Keratinocyte (primary cell): ENCODE results near the gene KCNJ14. TPM values are rescaled to one million over a fixed set of nuclear protein-coding genes. Genes with fewer than 3 reads are reported as not detected.

Experiments used
- DNase-seq: peaks from one replicate; pipeline ENCODE4 v3.0.0-alpha.2; 2011; ENCODE audit warnings: low read depth, missing footprints, low spot score
- FAIRE-seq: peaks from 2 replicates; lab custom pipeline; 2011; peaks lifted over from hg19 to GRCh38; lab: Jason Lieb, UNC
- H2AFZ ChIP-seq: 2 replicates; pipeline ENCODE4 v1.6.0; 2012; ENCODE audit warnings: low read length, control low read depth, inconsistent platforms; ENCODE audit not compliant: control insufficient read depth
- H3K27ac ChIP-seq: 2 replicates; pipeline ENCODE4 v1.5.1; 2011; ENCODE audit warnings: low read length; ENCODE audit not compliant: control insufficient read depth, insufficient read depth
- H3K27me3 ChIP-seq: 3 replicates; pipeline ENCODE4 v1.6.0; 2011; ENCODE audit warnings: low read length; ENCODE audit not compliant: control insufficient read depth, insufficient read depth; ENCODE audit errors: extremely low read depth
- H3K36me3 ChIP-seq, 2 experiments: 2 replicates in 1 of 2; 3 replicates in 1 of 2; pipeline ENCODE4 v1.5.1; 2011; ENCODE audit warnings: low read length in 2 of 2, mild to moderate bottlenecking in 1 of 2; ENCODE audit not compliant: control insufficient read depth in 2 of 2, insufficient read depth in 2 of 2; ENCODE audit errors: extremely low read depth in 1 of 2
- H3K4me1 ChIP-seq: 3 replicates; pipeline ENCODE4 v1.5.1; 2011; ENCODE audit warnings: low read length; ENCODE audit not compliant: control insufficient read depth, insufficient read depth; ENCODE audit errors: extremely low read depth
- H3K4me2 ChIP-seq: 3 replicates; pipeline ENCODE4 v1.6.0; 2011; ENCODE audit warnings: low read depth, low read length; ENCODE audit not compliant: control insufficient read depth, insufficient read depth; ENCODE audit errors: extremely low read depth
- H3K4me3 ChIP-seq, 3 experiments: fragments of 200-600 bp in 1 of 3; sonication (generic) in 1 of 3; 2 replicates in 2 of 3; 3 replicates in 1 of 3; pipeline ENCODE4 v1.5.1; 2011 to 2016; ENCODE audit warnings: low read length in 3 of 3, mild to moderate bottlenecking in 3 of 3, control low read depth in 2 of 3, inconsistent platforms in 1 of 3, low read depth in 1 of 3, mixed read lengths in 1 of 3, mixed run types in 1 of 3, moderate library complexity in 1 of 3; ENCODE audit not compliant: control insufficient read depth in 2 of 3, insufficient read depth in 2 of 3; ENCODE audit errors: extremely low read depth in 1 of 3
- H3K79me2 ChIP-seq: 2 replicates; pipeline ENCODE4 v1.6.0; 2012; ENCODE audit warnings: low read length; ENCODE audit not compliant: control insufficient read depth, insufficient read depth
- H3K9ac ChIP-seq: 3 replicates; pipeline ENCODE4 v1.6.0; 2011; ENCODE audit warnings: low read length; ENCODE audit not compliant: control insufficient read depth, insufficient read depth; ENCODE audit errors: extremely low read depth
- H3K9me1 ChIP-seq: 3 replicates; pipeline ENCODE4 v1.6.0; 2011; ENCODE audit warnings: low read length; ENCODE audit not compliant: control insufficient read depth, insufficient read depth; ENCODE audit errors: extremely low read depth
- H3K9me3 ChIP-seq: 2 replicates; pipeline ENCODE4 v1.5.1; 2012; ENCODE audit warnings: low read depth, low read length; ENCODE audit not compliant: control insufficient read depth
- H4K20me1 ChIP-seq: 3 replicates; pipeline ENCODE4 v1.6.0; 2011; ENCODE audit warnings: low read length; ENCODE audit not compliant: control insufficient read depth, insufficient read depth; ENCODE audit errors: extremely low read depth
- EZH2 ChIP-seq: IDR thresholded peaks from one replicate; pipeline ENCODE4 v1.6.1; 2012; ENCODE audit warnings: inconsistent platforms, mild to moderate bottlenecking, low read length, moderate library complexity
- dilution Hi-C: fragments of 300-500 bp; cut with MboI; formaldehyde crosslinking; loops from one replicate; pipeline ENCODE4 v1.7.0; 2020; ENCODE audit warnings: low sequenced_read_pairs; ENCODE audit not compliant: extremely low pct_ligation_motif_present
- polyA plus RNA-seq, 5 experiments: library from polyadenylated mRNA; depleted of rRNA in 3 of 5; stranded (reverse) in 3 of 5; stranded (forward) in 1 of 5; unstranded in 1 of 5; fragments of >200 nt; gene quantifications; 1 replicate in 1 of 5; 2 replicates in 3 of 5; 3 replicates in 1 of 5; pipeline versions ENCODE4 v1.2.1 to v1.2.3, GENCODE V29; 2011 to 2012; ENCODE audit warnings: missing spikeins in 2 of 5, low read depth in 1 of 5, low replicate concordance in 1 of 5
- TF ChIP-seq, protein P1 (sequence below), 3 experiments: IDR thresholded peaks in 1 of 3; conservative IDR thresholded peaks in 1 of 3; optimal IDR thresholded peaks in 1 of 3; 2 replicates in 2 of 3; 3 replicates in 1 of 3; pipeline versions ENCODE3 to v1.5.1; 2011; ENCODE audit warnings: low read length in 3 of 3, mild to moderate bottlenecking in 3 of 3, moderate library complexity in 2 of 3, control low read depth in 1 of 3, inconsistent platforms in 1 of 3; ENCODE audit not compliant: insufficient read depth in 2 of 3; ENCODE audit errors: extremely low read depth in 1 of 3

The KCNJ14 gene
- polyA plus RNA-seq, 1 donor (not counting 4 experiments of a cell fraction or from before 2014, with no cell fraction given) = 0.39 TPM

GRCh38 chr19:48512504-48513288 lies 57.3 kb downstream of the KCNJ14 start:
- Histone ChIP-seq H3K79me2 (no peaks in the 10 kb centered on the region), H3K27me3 (peaks cover 21% of the 10 kb centered on the region), H3K9me3 (no peaks in the 10 kb centered on the region), H3K27ac (no peak overlapping the region), H3K9me1 (no peaks in the 10 kb centered on the region), H3K4me2 (peak overlapping the region; percentile 74), H4K20me1 (no peaks in the 10 kb centered on the region), H3K9ac (no peak overlapping the region), H3K4me1 (peaks cover 2% of the 10 kb centered on the region), H2AFZ (no peak overlapping the region), H3K36me3 (no peaks in the 10 kb centered on the region), H3K4me3 (peak overlapping the region in 1 of 3 experiments; percentile 68)
- FAIRE-seq (no peak), DNase-seq (no peak)
- TF ChIP-seq, protein P1, sequence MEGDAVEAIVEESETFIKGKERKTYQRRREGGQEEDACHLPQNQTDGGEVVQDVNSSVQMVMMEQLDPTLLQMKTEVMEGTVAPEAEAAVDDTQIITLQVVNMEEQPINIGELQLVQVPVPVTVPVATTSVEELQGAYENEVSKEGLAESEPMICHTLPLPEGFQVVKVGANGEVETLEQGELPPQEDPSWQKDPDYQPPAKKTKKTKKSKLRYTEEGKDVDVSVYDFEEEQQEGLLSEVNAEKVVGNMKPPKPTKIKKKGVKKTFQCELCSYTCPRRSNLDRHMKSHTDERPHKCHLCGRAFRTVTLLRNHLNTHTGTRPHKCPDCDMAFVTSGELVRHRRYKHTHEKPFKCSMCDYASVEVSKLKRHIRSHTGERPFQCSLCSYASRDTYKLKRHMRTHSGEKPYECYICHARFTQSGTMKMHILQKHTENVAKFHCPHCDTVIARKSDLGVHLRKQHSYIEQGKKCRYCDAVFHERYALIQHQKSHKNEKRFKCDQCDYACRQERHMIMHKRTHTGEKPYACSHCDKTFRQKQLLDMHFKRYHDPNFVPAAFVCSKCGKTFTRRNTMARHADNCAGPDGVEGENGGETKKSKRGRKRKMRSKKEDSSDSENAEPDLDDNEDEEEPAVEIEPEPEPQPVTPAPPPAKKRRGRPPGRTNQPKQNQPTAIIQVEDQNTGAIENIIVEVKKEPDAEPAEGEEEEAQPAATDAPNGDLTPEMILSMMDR (optimal IDR thresholded peaks at IDR 0.05 in 1 of 3, IDR thresholded peaks at IDR 0.05 in 1 of 3, conservative IDR thresholded peaks at IDR 0.05 in 1 of 3; ENCODE audit: extremely low read depth in 1 of 3, insufficient read depth in 2 of 3, low read length in 3 of 3) = no peak
- TF ChIP-seq EZH2 = peak; percentile 82
- dilution Hi-C loops = no loop called here

GRCh38 chr19:48513289-48514122 lies 58.1 kb downstream of the KCNJ14 start:
- H3K9ac ChIP-seq = peak overlapping the region; percentile 33
- peak overlapping the region; percentile 55 to 68 (median 68) for H3K4me3 ChIP-seq
- TF ChIP-seq, protein P1 (optimal IDR thresholded peaks at IDR 0.05 in 1 of 3, IDR thresholded peaks at IDR 0.05 in 1 of 3, conservative IDR thresholded peaks at IDR 0.05 in 1 of 3; ENCODE audit: extremely low read depth in 1 of 3, insufficient read depth in 2 of 3, low read length in 3 of 3) = no peak
- TF ChIP-seq EZH2 = no peak
- no peaks in the 10 kb centered on the region for H3K36me3 ChIP-seq
- H3K79me2 ChIP-seq = no peaks in the 10 kb centered on the region
- H3K27ac ChIP-seq = no peak overlapping the region
- H3K27me3 ChIP-seq = peaks cover 21% of the 10 kb centered on the region
- H4K20me1 ChIP-seq = no peaks in the 10 kb centered on the region
- H3K4me2 ChIP-seq = peak overlapping the region; percentile 74
- peak; percentile 73 for FAIRE-seq
- H2AFZ ChIP-seq = peak overlapping the region; percentile 84
- H3K4me1 ChIP-seq = peaks cover 2% of the 10 kb centered on the region
- no peak for DNase-seq
- no peaks in the 10 kb centered on the region for H3K9me1 ChIP-seq
- dilution Hi-C loops = no loop called here
- H3K9me3 ChIP-seq = no peaks in the 10 kb centered on the region
